NCI-H82 treated with DMSO at 0.1 percent for 48 hours (cell line): ENCODE results near the gene CARD11.
"Not testable (repeated sequence)": the region's sequence is repeated elsewhere in the genome, so short reads cannot be mapped to it uniquely, and the experiment has no call there.

Source experiments
- DNase-seq: peaks from one replicate; lab custom pipeline; 2025; ENCODE audit not compliant: unreplicated experiment; lab: John Stamatoyannopoulos, UW

CARD11 gene

GRCh38 chr7:2928613-2929311 lies 114.9 kb downstream of the CARD11 start:
- no peak for DNase-seq

GRCh38 chr7:2928256-2928612 lies 115.4 kb downstream of the CARD11 start:
- DNase-seq: no peak

GRCh38 chr7:2927592-2927991 lies 116.1 kb downstream of the CARD11 start:
- no peak for DNase-seq

GRCh38 chr7:2926896-2927405 lies 116.7 kb downstream of the CARD11 start:
- DNase-seq: no peak

GRCh38 chr7:2926120-2926895 lies 117.4 kb downstream of the CARD11 start:
- no peak for DNase-seq

GRCh38 chr7:2924866-2925840 lies 118.5 kb downstream of the CARD11 start:
- DNase-seq: no peak

- no peak for DNase-seq
Observed at GRCh38 chr7:2923886-2924574, 119.6 kb downstream of the CARD11 start.

GRCh38 chr7:2923291-2923781 lies 120.3 kb downstream of the CARD11 start:
- DNase-seq: no peak

GRCh38 chr7:2922866-2923265 lies 120.8 kb downstream of the CARD11 start:
- no peak for DNase-seq

- DNase-seq: no peak
Observed at GRCh38 chr7:2922348-2922691, 121.3 kb downstream of the CARD11 start.

- no peak for DNase-seq
Observed at GRCh38 chr7:2921653-2922347, 121.9 kb downstream of the CARD11 start.

GRCh38 chr7:2920956-2921652 lies 122.6 kb downstream of the CARD11 start:
- no peak for DNase-seq

GRCh38 chr7:2920480-2920879 lies 123.2 kb downstream of the CARD11 start:
- DNase-seq: not testable (repeated sequence)

GRCh38 chr7:2920041-2920440 lies 123.6 kb downstream of the CARD11 start:
- DNase-seq: no peak

GRCh38 chr7:2919256-2919655 lies 124.4 kb downstream of the CARD11 start:
- DNase-seq: no peak

- DNase-seq: no peak
Observed at GRCh38 chr7:2918406-2918805, 125.3 kb downstream of the CARD11 start.

GRCh38 chr7:2915023-2915422 lies 128.6 kb downstream of the CARD11 start:
- no peak for DNase-seq

- no peak for DNase-seq
Observed at GRCh38 chr7:2913760-2914387, 129.8 kb downstream of the CARD11 start.
